NCI-H748 (cell line): ENCODE data around the gene MORN3.

Experiments used
- DNase-seq: peaks from one replicate; lab custom pipeline; 2025; ENCODE audit not compliant: unreplicated experiment; lab: John Stamatoyannopoulos, UW

Gene MORN3

GRCh38 chr12:121608301-121608700 is 61.2 kb downstream of the MORN3 start:
- DNase-seq: no peak

DNA sequence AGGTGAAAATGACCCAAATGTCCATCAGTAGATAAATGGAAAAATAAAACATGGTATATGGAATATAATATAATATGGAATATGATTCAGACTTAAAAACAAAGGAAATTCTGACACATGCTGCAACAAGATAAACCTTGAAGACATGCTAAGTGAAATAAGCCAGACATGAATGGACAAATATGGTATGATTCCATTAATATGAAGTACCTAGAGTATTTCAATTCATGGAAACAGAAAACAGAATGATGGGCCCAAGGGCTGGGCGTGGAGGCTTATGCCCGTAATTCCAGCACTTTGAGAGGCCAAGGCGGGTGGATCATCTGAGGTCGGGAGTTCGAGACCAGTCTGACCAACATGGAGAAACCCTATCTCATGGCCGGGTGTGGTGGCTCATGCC is 65.9 kb downstream of the MORN3 start:
- no peak for DNase-seq

DNA sequence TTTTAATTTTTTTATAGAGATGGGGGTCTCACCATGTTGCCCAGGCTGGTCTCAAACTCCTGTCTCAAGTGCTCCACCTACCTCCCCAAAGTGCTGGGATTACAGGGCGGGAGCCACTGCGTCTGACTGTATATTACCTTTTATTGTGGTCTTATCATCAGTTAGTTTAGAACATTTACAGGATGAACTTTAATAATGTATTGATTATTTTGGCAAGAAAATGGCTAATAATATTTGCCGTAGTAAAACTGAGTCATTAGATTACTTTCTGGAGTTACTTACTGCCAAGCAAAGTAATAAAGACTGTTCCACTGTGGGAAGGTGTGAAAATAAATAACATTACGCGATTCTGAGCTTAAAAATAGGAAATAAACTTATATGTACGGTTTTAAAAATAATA is 66.7 kb downstream of the MORN3 start:
- no peak for DNase-seq

DNA sequence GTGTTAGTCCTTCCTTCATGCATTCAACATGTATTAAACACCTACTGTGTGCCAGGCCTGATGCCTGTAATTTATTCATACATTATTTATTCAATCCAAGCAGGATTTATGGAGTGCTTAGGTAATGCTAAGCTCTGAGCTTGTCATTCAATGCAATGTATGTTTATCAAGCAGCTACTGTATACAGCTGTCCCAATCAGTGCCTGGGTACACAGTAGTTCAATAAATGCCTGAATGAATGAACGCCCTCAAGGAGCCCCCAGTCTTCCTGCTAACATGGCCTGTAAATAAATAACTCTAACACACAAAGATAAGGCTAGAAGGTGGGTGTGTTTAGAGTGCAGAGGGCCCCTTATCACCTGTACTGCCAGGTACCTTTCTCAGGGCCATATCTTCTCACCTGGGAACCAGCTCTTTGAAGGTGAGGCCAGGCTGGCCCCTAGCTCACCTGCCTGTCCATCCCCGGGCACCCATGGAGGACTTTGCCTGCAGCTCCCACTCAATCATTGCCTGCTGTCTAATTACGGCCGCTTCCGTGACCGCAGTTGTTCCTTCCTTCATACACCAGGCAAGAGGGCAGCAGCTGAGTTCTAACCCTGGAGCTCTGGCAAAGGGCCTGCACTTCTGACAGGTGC is 68.6 kb downstream of the MORN3 start:
- DNase-seq: no peak
